Measurements from ENCODE around the gene TEAD2. TPM values are rescaled to one million over a fixed set of nuclear protein-coding genes. Genes with fewer than 3 reads are reported as not detected.
"Not testable (repeated sequence)": the region's sequence is repeated elsewhere in the genome, so short reads cannot be mapped to it uniquely, and the experiment has no call there.

The TEAD2 gene
- total RNA-seq, 1 donor from 2014 or later: 235 TPM

- Mint-ChIP-seq H3K4me3 (ENCODE audit: low read depth) (no peak overlapping the region), H3K4me1 (ENCODE audit: low read depth) (peaks cover 3% of the 10 kb centered on the region), H3K36me3 (ENCODE audit: insufficient read depth) (peaks cover 24% of the 10 kb centered on the region), H3K27me3 (no peaks in the 10 kb centered on the region), H3K27ac (no peak overlapping the region), H3K9me3 (ENCODE audit: low read depth) (peaks cover 5% of the 10 kb centered on the region)
- DNase-seq (ENCODE audit: low spot score, unreplicated experiment): no peak
- peak; percentile 57 for TF ChIP-seq CTCF (IDR thresholded peaks at IDR 0.05; ENCODE audit: unreplicated experiment)
These were observed 34.2 kb downstream of the TEAD2 start for GRCh38 chr19:49327878-49328544.

DNA sequence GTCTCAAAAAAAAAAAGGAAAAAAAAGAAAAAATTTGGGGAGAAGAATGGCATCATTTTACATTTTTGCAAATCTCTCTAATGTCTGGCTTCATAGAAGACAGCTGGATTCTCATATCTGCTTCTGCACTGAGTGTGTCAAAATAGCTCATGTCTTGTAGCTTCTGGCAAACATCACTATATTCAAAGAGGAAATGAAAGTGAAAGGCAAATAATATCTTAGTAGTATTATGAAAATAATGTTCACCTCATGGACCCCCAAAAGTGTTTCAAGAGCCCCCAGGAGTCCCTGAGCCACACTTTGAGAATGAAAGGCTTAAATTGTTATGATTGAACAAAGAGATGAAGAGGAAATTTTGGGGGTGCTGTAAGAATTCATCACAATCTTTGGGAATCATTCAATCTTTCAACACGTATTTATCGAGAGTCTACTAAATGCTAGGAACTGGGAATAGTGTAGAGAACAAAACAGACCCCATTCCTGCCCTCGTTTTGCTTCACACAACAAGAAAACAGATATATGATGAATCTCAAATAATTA is 36.0 kb downstream of the TEAD2 start:
- H3K4me1 Mint-ChIP-seq (ENCODE audit: low read depth): peaks cover 3% of the 10 kb centered on the region
- TF ChIP-seq CTCF (IDR thresholded peaks at IDR 0.05; ENCODE audit: unreplicated experiment): no peak

GRCh38 chr19:49325756-49326155 is 36.5 kb downstream of the TEAD2 start:
- H3K9me3 Mint-ChIP-seq (ENCODE audit: low read depth); H3K27ac Mint-ChIP-seq; H3K4me1 Mint-ChIP-seq (ENCODE audit: low read depth); H3K4me3 Mint-ChIP-seq (ENCODE audit: low read depth); DNase-seq (ENCODE audit: low spot score, unreplicated experiment); H3K27me3 Mint-ChIP-seq: not testable (repeated sequence)
- peaks cover 37% of the 10 kb centered on the region for H3K36me3 Mint-ChIP-seq (ENCODE audit: insufficient read depth)

More for the DNA sequence above, 36.0 kb downstream of the TEAD2 start:
- no peak overlapping the region for H3K27ac Mint-ChIP-seq
- peaks cover 5% of the 10 kb centered on the region for H3K9me3 Mint-ChIP-seq (ENCODE audit: low read depth)
- no peaks in the 10 kb centered on the region for H3K27me3 Mint-ChIP-seq
- no peak for DNase-seq (ENCODE audit: low spot score, unreplicated experiment)
- H3K4me3 Mint-ChIP-seq (ENCODE audit: low read depth): no peak overlapping the region
- peaks cover 35% of the 10 kb centered on the region for H3K36me3 Mint-ChIP-seq (ENCODE audit: insufficient read depth)

DNA sequence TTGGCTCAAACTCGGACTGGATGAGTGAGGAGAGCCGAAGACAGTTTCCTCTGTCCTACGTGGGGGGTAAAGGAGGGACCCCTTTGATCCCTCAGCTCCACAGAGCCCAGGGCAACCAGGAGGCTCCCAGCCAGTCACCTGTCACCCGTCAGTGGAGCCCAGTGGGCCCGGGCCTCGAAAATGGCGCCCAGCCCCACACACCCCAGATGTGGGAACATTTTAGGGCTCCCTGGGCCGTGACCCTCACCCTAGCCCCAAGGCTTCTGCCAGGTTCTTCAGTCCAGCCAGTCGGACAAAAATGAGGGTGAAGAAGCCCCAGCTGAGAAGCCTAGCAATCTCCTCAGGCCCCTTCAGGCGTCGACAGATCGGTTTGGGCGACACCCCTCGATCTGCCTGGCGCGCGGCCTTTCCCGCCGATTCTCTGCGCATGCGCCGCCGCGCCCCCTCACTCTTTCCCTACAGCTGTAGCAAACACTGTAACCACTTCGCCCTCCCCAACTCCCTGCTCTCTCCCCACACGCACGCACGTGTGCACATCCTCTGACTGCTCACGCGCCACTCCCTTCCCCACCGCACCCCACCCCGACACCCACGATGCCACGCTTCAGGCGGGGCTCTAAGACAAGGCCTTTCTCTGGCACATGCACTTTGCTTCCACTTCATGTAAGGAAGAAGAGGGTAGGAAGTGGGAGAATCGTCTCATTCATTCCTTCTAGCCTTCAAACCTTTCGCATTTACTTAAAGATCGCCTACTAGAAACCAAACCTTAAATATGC is 37.2 kb downstream of the TEAD2 start, which contains the start of gene SLC6A16:
Gene SLC6A16 (minus strand): TSS at position 391 of the 776 bp plus-strand sequence. CDS start 13,844 bp downstream, outside the sequence.
- Mint-ChIP-seq H3K4me3 (ENCODE audit: low read depth) (no peak within 1 kb of the TSS), H3K4me1 (ENCODE audit: low read depth) (peaks cover 2% of the 10 kb centered on the region), H3K27ac (peak within 1 kb of the TSS; percentile 67), H3K27me3 (no peaks in the 10 kb centered on the region), H3K36me3 (ENCODE audit: insufficient read depth) (peaks cover 38% of the 10 kb centered on the region), H3K9me3 (ENCODE audit: low read depth) (peaks cover 5% of the 10 kb centered on the region)
- peak; percentile 7 for DNase-seq (ENCODE audit: low spot score, unreplicated experiment)
- TF ChIP-seq CTCF (IDR thresholded peaks at IDR 0.05; ENCODE audit: unreplicated experiment): no peak

DNA sequence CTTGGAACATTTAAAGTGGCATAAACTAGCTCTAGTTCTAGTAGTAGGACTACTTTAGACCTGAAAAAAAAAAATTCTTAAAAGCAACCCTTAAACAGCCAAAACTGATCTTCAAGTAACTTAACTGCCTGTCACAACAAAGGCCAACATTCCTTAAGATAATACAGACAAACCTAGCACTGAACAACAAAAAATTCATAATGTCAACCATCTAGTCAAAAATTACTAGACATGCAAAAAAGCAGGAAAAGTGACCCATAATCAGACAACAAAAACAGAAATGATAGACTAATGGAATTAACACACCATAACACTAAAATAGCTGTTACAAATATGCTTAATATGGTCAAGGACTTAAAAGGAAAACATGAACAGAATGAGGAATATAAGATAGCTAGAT is 43.9 kb downstream of the TEAD2 start:
- H3K4me3 Mint-ChIP-seq (ENCODE audit: low read depth): no peak overlapping the region
- no peak for DNase-seq (ENCODE audit: low spot score, unreplicated experiment)
- peaks cover 10% of the 10 kb centered on the region for H3K9me3 Mint-ChIP-seq (ENCODE audit: low read depth)
- no peak for TF ChIP-seq CTCF (IDR thresholded peaks at IDR 0.05; ENCODE audit: unreplicated experiment)
- H3K27ac Mint-ChIP-seq: peak overlapping the region; percentile 45
- H3K4me1 Mint-ChIP-seq (ENCODE audit: low read depth): no peaks in the 10 kb centered on the region
- H3K36me3 Mint-ChIP-seq (ENCODE audit: insufficient read depth): peaks cover 43% of the 10 kb centered on the region
- H3K27me3 Mint-ChIP-seq: no peaks in the 10 kb centered on the region

All from progenitor cell of endocrine pancreas (in vitro differentiated cells).